ENCODE measurements around the gene ADCYAP1.

GRCh38 chr18:944440-944839 is 39.8 kb downstream of the ADCYAP1 start:
- TF ChIP-seq CTCF (IDR thresholded peaks at IDR 0.05) (no peak), POLR2A (IDR thresholded peaks at IDR 0.05) (no peak), POLR2AphosphoS5 (IDR thresholded peaks at IDR 0.05) (no peak)
